VCaP (cell line): Measurements from ENCODE around the gene DIP2A.
"Not testable (repeated sequence)": the region's sequence is repeated elsewhere in the genome, so short reads cannot be mapped to it uniquely, and the experiment has no call there.

Source experiments
- H3K27ac ChIP-seq: fragments of 450-650 bp; 2 replicates; pipeline ENCODE4 v1.5.1; 2017
- TF ChIP-seq, protein P1 (sequence below): fragments of 450-650 bp; conservative IDR thresholded peaks from 2 replicates; pipeline ENCODE4 v1.5.1; 2017; ENCODE audit warnings: mild to moderate bottlenecking, moderate library complexity

DIP2A gene

DNA sequence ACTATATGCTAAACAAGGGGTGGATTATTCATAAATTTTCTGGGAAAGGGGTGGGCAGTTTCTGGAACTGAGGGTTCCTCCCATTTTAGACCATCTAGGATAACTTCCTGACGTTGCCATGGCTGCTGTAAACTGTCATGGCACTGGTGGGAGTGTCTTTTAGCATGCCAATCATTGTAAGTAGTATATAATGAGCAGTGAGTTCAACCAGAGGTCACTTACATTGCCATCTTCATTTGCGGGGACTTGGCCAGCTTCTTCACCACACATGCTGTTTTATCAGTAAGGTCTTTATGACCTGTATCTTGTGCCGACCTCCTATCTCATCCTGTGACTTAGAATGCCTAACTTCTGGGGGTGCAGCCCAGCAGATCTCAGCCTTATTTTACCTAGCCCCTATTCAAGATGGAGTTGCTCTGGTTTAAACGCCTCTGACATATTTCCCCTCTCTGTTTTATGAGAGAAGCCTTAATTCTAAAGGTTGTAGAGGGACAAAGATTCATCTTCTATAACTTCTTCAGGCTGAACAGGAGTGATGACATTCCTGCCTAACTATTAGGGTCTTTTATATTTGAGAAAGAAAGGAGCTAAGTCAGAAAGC is 60.4 kb downstream of the DIP2A start:
- TF ChIP-seq, protein P1, sequence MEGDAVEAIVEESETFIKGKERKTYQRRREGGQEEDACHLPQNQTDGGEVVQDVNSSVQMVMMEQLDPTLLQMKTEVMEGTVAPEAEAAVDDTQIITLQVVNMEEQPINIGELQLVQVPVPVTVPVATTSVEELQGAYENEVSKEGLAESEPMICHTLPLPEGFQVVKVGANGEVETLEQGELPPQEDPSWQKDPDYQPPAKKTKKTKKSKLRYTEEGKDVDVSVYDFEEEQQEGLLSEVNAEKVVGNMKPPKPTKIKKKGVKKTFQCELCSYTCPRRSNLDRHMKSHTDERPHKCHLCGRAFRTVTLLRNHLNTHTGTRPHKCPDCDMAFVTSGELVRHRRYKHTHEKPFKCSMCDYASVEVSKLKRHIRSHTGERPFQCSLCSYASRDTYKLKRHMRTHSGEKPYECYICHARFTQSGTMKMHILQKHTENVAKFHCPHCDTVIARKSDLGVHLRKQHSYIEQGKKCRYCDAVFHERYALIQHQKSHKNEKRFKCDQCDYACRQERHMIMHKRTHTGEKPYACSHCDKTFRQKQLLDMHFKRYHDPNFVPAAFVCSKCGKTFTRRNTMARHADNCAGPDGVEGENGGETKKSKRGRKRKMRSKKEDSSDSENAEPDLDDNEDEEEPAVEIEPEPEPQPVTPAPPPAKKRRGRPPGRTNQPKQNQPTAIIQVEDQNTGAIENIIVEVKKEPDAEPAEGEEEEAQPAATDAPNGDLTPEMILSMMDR = no peak
- H3K27ac ChIP-seq = no peak overlapping the region

DNA sequence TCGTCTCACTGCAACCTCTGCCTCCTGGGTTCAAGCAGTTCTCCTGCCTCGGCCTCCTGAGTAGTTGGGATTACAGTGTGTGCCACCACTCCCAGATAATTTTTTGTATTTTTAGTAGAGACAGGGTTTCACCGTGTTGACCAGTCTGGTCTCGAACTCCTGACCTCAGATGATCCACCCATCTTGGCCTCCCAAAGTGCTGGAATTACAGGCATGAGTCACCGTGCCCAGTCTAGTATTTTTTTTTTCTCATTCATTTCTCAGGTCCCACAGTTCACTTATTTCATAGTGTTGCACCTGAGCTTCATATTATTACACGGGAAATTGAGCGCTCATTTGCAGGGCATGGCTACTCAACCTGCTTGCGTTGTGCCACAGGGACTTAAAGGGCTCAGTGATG is 68.7 kb downstream of the DIP2A start:
- H3K27ac ChIP-seq = not testable (repeated sequence)

DNA sequence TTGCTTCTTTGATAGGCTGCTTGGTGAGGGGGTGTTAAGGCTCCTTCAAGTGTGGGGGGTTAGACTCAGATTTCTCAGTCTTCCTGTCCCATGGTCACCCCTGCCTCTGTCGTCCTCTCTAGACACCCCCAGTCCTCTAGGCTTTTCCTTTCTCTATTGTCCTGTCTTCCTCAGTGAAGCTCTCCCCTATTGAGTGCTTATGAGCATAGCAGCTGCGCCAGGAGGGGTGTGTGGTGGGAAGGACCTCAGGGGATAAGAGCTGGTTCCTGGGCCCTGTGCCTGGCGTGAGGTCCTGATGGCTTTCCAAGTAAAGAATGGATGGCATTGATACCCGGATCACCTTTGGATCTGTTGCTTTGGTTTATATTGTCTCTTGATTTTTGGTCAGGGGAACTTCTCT is 69.1 kb downstream of the DIP2A start:
- TF ChIP-seq, protein P1 = no peak
- H3K27ac ChIP-seq = no peak overlapping the region

DNA sequence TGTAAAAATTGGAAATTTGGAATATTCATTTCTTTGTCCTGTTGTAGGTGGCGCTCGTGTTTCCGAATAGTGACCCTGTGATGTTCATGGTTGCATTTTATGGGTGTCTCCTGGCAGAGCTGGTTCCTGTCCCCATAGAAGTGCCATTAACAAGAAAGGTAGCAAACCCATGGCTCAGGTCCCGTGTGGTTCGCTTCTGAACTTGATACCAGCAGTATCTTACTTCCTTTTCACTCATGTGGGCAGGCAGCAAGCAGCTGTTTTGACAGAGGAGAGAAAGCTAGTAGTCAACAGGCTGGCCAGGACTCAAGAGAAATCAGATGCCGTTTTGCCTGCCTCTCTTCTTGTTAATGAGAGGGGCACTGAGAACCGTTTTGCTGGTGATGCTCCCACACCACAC is 73.4 kb downstream of the DIP2A start:
- TF ChIP-seq, protein P1 = no peak
- H3K27ac ChIP-seq = no peak overlapping the region

DNA sequence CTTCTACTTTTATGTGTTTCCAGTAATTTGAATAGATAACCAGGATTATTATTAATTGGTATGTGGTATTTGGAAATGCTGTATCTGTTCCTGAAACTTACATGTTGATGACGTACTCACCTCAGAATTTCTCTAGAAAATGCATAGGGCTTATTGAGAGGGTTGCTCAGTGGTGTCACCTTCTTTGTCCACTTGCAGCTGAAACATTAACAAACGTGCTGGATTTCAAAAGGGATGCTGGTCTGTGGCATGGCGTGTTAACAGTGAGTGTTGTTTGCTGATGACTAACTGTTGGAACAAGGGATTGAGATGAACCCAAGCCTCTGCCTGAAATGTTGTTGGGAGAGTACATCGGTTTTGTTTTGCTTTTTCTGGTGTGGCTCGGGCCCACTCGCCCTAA is 78.3 kb downstream of the DIP2A start:
- TF ChIP-seq, protein P1 = no peak
- no peak overlapping the region for H3K27ac ChIP-seq

DNA sequence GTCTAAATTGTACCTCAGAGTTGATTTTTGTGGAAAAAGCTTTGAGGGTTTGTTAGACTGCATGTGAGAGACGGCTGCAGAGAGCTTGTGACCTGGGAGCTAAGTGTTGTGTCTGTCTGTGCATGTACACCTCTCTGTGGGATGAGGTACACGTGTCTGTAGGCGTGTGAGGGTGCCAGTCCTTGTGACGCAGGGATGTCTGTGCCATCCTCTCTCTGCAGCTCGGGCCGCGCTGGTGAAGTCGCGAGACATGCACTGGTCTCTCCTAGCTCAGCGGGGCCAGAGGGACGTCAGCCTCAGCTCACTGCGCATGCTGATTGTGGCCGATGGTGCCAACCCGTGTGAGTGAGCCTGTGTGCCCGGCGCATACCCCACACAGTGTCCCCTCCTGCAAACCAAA is 79.6 kb downstream of the DIP2A start:
- TF ChIP-seq, protein P1 = no peak
- no peak overlapping the region for H3K27ac ChIP-seq

DNA sequence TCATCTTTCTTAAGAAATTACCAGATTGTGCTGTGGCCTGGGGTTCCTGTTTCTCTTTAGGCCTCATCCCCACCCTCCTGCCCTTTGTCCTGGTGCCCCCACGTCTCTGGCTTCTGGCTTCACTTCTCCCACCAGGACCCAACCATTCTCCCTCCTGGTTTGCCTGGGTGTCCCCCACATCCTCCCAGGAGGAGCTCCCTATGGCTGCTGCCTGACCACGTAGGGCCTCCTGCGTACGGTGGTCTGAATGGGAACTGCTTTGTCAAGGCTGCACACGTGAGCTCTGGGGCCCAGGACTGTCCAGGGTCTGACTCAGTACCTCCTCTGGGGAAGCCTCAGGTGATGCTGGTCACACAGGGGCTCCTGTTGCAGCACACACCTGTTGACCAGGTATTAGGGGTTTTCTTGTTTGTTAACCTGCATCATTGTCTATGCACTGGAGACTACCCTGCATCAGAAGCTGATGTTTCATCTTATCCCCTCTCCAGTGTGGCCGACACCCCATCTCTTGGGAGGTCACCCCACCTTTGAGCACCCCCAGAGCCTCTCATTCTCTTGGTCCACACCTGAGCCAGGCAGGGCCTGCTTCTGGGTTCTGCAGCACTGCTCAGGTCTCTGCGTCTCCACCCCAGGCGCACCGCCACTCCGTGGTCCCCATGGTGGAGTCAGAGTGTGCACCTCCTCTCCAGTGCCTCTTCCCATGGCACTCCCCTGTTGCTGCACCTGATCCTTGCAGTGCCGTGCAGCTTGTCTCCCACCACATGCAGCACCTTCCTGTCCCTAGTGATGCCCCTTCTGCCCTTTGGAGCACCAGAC is 80.4 kb downstream of the DIP2A start:
- TF ChIP-seq, protein P1 = no peak
- H3K27ac ChIP-seq = no peak overlapping the region

DNA sequence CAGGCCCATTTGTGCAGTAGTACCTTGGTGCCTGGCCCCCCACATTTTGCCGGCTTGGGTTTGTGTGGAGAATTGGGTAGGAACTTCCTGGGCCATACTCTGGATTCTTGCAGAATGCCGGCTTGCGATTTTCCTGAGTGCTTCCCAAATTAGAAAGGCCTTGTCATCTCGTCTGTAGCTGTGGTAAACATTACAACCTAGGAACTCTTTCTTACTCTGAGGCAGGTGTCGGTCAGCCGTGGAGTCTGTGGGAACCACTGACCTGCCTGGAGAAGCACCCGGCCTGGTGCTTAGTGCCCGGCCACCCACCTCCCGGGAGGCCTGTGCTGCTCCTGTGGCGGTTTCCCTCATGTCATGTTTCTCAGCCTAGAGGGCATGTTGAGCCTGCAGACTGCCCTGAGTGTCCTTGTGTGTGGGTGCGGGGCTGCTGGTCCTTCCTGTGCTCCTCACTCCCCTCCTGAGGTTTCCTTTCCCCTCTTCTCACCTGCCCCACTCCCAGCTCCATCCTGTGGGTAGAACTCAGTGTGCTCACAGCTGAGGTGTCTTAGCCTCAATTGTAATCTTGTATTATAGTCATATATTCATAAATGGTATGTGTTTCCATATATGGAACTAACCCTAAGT is 81.5 kb downstream of the DIP2A start:
- H3K27ac ChIP-seq = no peak overlapping the region
- TF ChIP-seq, protein P1 = no peak
